NCI-H146 treated with DMSO at 0.1 percent for 48 hours (cell line): ENCODE measurements around the gene PNP.
"Not testable (repeated sequence)": the region's sequence is repeated elsewhere in the genome, so short reads cannot be mapped to it uniquely, and the experiment has no call there.

Experiments
- DNase-seq: peaks from one replicate; lab custom pipeline; 2025; ENCODE audit not compliant: unreplicated experiment; lab: John Stamatoyannopoulos, UW

Gene PNP

GRCh38 chr14:20469242-20469889, at the start of gene PNP:
Gene PNP, plus strand, starts transcription at chr14:20469406. Its CDS starts 119 bp downstream, at chr14:20469525.
- DNase-seq: peak; percentile 87

- no peak for DNase-seq
Measured at GRCh38 chr14:20419419-20419818, 49.8 kb upstream of the PNP start.

- DNase-seq: no peak
Measured at GRCh38 chr14:20421267-20421666, 47.9 kb upstream of the PNP start.

GRCh38 chr14:20422886-20423285, 46.3 kb upstream of the PNP start:
- no peak for DNase-seq

GRCh38 chr14:20424851-20425250, 44.4 kb upstream of the PNP start:
- no peak for DNase-seq

- peak; percentile 6 for DNase-seq
Measured at GRCh38 chr14:20427231-20428009, 41.8 kb upstream of the PNP start.

GRCh38 chr14:20428010-20428365, 41.2 kb upstream of the PNP start:
- DNase-seq: no peak

GRCh38 chr14:20428802-20429201, 40.4 kb upstream of the PNP start:
- DNase-seq: no peak

GRCh38 chr14:20429801-20430669, 39.2 kb upstream of the PNP start:
- DNase-seq: no peak

GRCh38 chr14:20434701-20435581, 34.3 kb upstream of the PNP start:
- peak; percentile 5 for DNase-seq

- DNase-seq: no peak
Measured at GRCh38 chr14:20435582-20436362, 33.4 kb upstream of the PNP start, which contains the start of gene KLHL33. Gene KLHL33, minus strand, starts transcription at chr14:20436166. Its CDS starts 355 bp downstream, at chr14:20435811.

GRCh38 chr14:20436363-20436755, 32.8 kb upstream of the PNP start:
- no peak for DNase-seq

- DNase-seq: no peak
Measured at GRCh38 chr14:20438664-20439063, 30.5 kb upstream of the PNP start.

GRCh38 chr14:20440465-20440864, 28.7 kb upstream of the PNP start:
- no peak for DNase-seq

GRCh38 chr14:20440882-20441281, 28.3 kb upstream of the PNP start:
- no peak for DNase-seq

GRCh38 chr14:20441461-20441860, 27.7 kb upstream of the PNP start:
- DNase-seq: no peak

- DNase-seq: not testable (repeated sequence)
Measured at GRCh38 chr14:20443650-20444049, 25.6 kb upstream of the PNP start.

- no peak for DNase-seq
Measured at GRCh38 chr14:20446889-20447288, 22.3 kb upstream of the PNP start.

GRCh38 chr14:20452831-20453230, 16.4 kb upstream of the PNP start:
- DNase-seq: not testable (repeated sequence)
